Activated T-cell treated with anti-CD3 and anti-CD28 coated beads for 24 hours (primary cell): ENCODE data around the gene ZNF276.
"Not testable (repeated sequence)": the region's sequence is repeated elsewhere in the genome, so short reads cannot be mapped to it uniquely, and the experiment has no call there.

Experiments
- DNase-seq: peaks from one replicate; pipeline ENCODE4 v3.0.0-alpha.2; 2020; ENCODE audit warnings: low read depth

Gene ZNF276

DNA sequence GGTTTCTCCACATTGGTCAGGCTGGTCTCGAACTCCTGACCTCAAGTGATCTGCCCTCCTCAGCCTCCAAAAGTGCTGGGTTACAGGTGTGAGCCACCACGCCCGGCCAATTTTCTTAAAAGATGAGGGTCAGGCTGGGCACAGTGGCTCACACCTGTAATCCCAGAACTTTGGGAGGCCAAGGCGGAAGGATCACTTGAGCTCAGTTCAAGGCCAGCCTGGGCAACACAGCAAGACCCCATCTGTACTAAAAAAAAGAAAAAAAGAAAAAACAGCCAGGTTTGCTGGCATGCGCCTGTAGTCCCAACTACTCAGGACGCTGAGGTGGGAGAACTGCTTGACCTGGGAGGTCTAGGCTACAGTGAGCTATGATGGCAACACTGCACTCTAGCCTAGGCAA, 62.6 kb downstream of the ZNF276 start:
- not testable (repeated sequence) for DNase-seq

- DNase-seq, result no peak
Measured at GRCh38 chr16:89784406-89784805, 63.1 kb downstream of the ZNF276 start.

DNA sequence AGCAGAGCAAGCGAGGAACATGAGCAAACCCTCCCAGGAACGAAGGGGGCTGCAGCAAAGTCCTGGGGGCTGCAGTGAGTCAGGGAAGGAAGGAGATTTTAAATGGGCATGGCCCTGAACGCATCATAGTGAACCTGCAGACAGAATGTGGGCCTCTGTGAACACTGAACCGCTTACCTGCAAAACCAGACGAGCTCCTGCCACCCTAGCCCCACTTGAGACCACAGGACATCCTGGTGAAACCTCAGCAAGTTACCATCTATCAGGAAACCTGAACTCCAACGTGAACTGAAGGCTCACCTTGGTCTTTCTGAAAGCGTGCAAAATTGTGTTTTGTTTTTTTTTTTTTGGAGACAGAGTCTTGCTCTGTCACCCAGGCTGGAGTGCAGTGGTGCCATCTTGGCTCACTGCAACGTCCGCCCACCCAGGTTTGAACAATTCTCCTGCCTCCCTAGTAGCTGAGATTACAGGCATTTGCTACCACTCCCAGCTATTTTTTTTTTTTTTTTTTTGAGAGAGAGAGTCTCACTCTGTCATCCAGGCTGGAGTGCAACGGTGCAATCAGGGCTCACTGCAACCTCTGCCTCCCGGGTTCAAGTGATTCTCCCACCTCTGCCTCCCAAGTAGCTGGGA, 64.3 kb downstream of the ZNF276 start:
- no peak for DNase-seq

GRCh38 chr16:89786474-89787364, 65.4 kb downstream of the ZNF276 start:
- no peak for DNase-seq

DNA sequence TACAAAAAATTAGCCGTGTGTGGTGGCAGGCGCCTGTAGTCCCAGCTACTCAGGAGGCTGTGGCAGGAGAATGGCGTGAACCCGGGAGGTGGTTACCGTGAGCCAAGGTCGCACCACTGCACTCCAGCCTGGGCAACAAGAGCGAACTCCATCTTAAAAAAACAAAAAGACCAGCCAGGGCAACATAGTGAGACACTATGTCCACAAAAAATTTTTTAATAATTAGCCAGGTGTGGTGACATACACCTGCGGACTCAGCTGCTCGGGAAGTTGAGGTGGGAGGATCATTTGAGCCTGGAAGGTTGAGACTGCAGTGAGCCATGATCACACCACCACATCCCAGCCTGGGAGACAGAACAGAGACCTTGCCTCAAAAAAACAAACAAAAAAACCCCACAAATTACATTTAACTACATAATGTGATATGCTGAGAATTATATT, 66.0 kb downstream of the ZNF276 start:
- no peak for DNase-seq
